Germinal center (tissue), 1 donor: ENCODE measurements around the gene COPS2.
A peak's percentile ranks its signal among the peaks of the same experiment; 100 is the strongest.

Source experiments
- DNase-seq: peaks from one replicate; pipeline ENCODE4 v3.0.0; 2012; ENCODE audit warnings: mixed read lengths, low spot score

COPS2 gene

DNA sequence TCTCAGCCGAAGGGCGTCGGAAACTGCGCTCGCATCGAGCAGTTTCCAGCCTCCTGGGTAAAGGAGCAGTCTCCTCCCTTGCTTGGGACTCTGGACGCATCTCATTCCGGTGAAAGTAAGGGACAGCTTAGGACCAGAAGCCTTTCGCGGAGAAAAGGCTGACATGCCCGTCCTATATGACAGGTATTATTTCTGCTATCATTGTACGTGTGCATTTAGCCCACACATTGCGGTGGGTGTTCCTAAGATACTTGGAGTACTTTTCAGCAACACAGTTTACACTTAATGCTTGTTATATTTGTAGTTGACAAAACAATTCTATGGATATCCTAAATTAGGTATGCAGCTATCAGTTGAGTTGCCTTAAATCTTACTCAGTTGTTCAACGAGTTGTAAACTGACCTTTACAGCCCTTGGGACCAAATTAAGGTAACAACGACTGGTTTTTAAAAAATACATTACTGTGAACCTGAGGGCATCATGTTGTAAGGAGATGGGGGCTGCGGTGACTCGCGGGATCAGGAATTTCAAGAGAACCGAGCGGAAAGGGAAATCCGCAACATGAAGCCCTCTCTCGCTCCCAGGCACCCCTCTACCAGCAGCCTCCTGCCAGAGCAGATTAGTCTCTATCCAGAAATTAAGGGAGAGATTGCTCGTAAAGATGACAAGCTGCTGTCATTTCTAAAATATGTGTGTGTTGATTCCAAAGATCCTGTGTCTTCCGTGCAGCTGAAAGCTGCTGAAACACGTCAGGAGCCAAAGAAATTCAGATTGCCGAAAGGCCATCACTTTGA, 632 bp upstream of the COPS2 start:
- no peak for DNase-seq

DNA sequence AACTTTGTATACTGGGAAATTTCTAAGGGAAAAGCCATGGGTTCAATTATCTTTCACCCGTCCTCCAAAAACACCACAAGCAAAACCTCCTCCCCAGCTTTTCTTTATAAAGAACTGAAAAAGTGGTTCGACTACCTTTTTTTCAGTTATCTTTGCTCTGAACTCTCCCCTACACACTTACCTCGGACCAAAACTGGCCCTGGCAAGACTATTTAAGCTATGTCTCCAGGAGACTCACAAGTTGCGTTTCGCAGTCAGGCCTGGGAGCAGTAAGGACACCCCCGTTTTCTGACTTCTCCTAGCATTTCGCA, 645 bp downstream of the COPS2 start:
- DNase-seq: no peak

DNA sequence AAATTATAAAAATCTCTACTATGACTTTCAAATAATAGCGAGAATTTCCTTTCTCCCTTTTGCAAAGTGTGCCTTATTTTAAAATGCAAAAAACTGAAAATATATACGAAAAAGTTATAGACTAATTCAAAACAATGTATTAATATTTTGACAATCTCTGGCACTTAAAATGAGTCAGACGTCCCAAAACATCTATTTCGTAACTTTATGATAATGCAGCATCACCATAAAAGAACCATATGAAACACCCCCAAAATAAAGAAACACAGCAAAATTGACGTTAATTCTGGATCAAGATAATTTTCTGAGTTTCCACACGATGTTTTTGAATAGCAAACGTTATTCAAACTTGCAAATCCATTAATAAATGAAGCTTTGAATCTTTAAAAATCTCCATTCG, 1.0 kb downstream of the COPS2 start:
- DNase-seq: no peak

DNA sequence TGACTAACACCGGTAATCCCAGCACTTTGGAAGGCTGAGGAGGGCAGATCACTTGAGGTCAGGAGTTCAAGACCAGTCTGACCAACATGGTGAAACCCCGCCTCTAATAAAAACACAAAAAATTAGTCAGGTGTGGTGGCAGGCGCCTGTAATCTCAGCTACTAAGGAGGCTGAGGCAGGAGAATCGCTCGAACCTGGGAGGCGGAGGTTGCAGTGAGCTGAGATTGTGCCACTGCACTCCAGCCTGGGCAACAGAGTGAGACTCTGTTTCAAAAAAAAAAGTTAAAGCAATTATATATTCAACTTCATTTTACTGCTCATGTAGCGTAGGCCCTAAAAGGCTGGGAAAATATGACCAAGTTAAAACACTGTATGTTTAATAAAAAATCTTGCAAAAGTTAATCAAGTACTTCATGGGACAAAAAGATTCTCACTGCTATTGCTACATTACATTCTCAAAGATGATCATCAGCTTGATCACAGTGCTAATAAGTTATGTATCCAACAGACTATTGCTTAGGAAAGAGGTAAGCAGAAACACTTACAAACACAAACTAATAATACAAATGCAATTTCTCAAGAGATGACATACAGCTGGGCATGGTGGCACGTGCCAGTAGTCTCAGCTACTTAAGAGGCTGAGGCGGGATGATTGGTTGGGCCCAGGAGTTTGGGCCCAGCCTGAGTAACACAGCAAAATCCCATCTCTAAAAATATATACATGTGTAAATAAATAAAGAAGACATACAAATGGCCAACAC, 2.7 kb downstream of the COPS2 start:
- DNase-seq: no peak

DNA sequence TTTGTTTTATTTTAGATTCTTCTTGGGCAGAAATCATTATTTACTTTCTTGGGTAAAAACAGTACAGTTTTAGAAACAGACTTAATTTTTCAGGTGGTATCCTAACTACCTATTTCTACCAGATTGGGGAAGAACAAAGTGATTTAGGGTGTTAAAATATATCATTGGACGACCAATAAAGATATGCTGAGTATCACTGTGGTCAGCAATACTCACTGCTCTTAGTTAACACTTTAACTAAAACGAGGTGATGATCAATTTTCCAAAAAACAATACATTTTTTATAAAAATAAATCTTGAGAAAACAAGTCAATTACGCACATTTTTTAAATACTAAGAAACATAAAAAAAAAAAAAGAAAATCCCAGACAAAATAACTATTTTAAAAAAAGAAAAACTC, 3.6 kb downstream of the COPS2 start:
- DNase-seq: no peak

DNA sequence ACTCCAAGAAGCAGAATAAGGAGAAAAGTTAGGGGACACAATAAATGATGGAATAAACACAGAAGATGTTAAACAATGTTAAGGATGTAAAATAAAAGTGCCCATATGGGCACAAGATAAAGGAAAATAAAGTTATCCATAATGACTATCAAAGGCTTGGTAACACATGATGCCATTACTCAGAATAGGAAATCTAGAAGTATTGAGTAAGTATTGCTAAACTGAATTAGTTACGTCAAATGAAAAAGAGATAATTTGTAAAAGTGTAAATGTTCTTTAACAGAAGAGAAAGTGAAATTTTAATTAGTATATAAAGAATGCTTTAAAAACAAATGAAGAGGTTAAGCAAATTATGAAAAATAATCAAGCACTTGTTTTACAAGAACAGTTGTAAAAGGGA, 6.7 kb downstream of the COPS2 start:
- no peak for DNase-seq

DNA sequence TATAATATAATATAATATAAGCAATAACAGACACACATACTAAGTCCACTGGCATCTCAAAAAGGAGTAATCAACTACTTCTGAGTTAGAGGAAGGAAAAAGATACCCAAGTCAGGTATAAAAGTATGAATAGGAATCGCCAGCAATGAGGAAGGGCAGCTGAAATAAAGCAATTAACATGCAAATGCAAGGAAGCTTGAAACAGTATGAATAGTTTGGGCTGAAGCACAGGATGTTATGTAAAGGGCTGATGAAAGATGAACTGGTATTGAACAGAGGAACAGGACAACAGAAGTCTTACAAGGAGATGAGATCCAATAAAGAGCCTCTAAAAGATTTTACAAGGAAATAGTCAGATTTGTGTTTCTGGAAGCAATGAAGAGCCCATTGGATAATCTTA, 7.1 kb downstream of the COPS2 start:
- DNase-seq: no peak

DNA sequence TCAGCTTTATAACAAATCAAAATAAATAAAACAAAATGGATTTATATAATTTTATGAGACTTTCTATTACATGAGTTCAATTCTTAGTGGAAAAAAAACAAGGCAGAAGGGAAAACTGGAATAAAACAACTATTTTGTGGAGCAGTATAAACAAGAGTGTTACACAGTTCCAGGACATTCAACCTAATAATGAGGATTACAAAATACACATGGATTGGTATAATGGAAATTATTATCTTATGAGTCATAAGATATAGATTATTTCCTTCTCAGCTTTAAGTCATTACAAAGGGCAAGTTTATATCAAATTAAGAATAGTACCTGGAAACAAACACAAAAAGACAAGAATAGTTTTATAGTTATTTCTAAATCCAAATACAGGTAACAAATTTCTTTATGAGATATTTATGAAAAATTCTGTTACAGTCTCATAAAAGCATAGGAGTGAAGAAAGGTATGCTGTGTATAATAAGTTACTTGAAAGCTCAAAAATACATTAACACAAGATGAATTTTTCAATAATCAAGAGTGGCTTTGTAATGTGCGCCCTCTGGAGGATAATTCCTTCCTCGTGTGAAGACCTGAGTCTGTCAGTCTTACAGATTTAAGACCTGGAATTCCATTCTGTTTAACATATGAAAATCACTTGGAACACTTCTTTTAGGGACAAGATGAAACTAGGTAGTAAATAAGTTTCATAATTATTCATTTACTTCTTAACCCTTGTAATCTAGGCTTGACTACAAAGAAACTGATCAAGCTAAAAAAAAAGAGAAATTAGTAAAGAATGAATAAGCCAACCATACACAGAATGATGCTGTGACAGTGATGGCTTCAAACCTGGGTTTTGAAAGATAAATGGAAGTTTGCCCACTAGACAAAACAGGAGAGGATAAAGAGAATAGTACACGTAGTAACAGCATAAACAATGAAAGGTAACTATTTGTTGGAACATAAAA, 9.5 kb downstream of the COPS2 start:
- peak; percentile 15 for DNase-seq

DNA sequence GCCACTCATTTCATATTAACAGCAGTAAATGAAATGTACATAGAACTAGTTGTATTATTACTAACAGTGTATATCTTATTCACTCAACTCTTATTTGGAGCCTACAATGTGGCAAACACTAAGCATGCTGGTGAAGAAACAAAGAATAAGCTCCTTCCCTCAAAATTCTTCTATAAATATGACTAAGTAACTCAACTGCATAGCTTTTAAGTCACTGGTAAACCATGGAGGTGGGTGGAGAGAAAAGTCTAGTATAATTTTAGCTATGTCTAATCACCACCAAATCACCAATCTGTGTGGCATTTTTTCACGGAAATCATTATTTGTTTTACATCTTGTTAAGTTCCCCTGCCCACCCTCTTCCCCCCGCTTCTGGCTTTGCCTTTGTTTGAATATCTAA, 17.5 kb downstream of the COPS2 start:
- no peak for DNase-seq

DNA sequence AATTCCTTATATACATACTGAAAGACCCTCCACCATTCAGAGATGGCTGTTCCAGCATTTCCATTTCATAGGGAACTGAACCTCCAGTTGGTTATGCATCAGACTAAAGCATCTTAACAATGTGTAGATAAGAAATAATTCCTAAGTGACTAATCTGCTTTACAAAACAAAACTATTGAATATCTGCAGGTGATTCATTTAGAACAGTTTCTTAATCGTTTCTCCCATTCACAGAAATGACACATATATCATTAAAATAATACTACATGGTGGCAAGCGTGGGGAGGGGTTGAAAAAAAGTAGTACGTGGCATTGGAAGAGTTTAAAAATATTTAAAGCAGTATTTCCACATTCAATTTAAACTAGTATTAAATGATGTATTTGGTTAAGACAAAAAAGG, 19.5 kb downstream of the COPS2 start:
- no peak for DNase-seq

DNA sequence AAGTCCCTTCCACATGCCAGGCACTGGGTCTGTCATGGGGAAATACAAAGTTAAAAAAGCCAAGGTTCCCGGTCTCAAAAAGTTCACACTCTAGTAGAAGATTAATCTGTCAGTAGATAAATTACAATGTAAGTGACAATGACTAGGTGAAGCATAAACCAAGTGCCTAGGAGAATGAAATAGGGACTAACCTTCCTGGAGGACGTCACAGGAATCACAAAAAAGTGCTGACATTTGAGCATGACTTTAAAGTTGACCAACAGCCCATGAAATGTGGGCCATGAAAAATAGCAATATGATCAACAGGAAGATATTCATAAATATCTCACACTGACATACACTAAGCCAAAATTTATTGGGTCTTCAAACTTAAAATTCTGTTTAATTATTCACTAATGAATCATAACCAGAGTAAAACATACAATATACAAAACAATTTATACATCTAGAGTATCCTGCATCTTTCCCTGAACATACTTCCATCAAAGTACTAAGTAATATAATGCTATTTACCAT, 20.0 kb downstream of the COPS2 start:
- no peak for DNase-seq

DNA sequence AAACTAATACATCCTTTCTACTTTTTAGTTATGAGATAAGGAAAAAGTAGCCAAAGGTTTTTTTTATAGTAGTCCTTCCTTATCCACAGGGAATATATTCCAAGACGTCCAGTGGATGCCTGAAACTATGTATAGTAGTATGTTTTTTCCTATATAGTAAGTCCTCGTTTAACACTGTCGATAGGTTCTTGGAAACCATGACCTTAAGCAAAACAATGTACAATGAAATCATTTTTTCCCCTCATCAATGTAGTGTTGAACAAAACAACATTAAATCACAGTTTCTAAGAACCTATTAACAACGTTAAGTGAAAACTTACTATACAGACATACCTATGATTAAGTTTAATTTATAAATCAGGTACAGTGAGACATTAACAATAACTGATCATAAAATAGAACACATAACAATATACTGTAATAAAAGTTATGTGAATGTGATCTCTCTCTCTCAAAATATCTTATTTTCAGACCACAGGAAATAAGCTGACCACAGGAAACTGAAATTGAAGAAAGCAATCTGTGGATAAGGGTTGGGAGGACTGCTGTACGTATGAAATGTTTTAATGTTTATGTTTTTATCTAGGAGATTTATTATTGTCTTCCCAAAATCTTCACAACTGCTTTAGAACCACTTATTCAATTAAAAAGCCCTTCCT, 20.6 kb downstream of the COPS2 start:
- DNase-seq: no peak

DNA sequence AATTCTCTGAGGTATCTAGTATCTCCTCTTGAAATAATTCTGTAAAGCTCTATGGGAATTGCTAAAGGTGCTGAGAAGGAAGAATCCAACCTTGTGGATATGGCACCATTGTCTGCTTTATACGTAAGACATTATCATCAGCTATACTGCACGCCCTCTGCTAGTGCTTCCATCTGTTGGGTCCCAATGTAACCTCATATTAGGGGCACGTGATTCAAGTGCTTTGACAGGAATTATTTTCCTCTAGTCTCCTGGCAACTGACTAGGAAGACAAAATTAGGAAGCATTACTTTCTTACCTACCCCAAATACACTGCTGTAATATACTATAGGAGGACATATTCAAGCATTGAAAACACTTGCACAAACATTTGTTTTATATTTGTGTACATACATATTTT, 24.0 kb downstream of the COPS2 start:
- no peak for DNase-seq

DNA sequence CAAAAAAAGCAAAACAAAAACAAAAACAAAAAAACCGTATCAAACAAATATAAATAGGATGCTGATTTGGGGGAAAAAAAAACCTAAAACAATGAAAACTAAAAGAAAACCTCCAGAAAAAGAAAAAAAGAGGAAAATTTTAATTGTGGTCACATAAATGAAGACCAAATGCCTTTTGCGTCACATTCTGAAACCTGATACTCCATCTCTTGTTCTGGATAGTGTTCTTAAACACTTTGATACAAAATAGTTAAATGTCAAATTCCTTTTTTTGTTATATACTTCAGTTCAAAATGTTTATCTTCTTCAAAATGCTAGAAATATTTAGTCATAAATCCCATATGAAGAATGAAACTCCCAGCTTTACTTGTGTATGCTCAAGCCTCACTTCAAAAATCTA, 31.0 kb downstream of the COPS2 start:
- DNase-seq: no peak

DNA sequence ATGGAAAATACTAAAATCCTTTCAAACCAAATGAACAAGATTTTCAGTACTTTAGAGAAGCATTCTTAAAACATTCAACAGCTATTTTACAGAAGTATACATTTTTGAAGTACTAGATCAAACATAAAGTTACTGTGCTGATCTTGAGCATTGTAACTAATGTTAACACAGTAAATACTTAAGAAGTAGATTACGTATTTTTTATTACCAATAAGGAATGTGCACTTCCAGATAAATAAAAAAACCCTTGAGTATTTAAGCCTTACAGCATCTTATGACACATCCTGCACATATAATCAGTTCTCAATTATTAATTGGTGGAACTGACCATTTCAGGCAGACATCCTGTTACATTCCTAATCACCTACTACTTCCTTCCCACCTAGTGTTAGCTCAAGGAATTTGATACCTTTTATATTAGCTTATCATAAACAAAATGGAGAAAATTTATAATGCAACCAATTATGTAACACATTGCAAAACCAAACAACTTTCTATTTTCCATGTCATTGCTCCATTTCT, 32.8 kb downstream of the COPS2 start:
- no peak for DNase-seq

DNA sequence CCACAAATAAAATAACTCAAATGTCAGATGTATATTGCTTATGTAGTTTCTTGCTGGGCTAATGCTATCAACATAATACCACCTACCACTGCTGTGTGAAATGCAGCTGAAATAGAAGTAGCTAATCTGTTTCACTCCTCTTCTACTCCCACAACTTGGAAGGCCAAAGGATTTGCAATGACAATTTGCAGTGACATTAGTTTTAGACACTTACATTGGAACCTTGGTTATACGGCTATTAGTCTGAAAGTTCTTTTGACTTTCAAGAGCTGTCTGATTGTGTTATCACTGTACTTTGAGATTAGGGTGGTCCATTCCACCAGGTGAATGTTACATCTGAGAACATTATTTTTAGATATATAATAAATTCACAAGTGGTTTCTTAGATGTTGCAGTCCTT, 33.5 kb downstream of the COPS2 start:
- DNase-seq: no peak

DNA sequence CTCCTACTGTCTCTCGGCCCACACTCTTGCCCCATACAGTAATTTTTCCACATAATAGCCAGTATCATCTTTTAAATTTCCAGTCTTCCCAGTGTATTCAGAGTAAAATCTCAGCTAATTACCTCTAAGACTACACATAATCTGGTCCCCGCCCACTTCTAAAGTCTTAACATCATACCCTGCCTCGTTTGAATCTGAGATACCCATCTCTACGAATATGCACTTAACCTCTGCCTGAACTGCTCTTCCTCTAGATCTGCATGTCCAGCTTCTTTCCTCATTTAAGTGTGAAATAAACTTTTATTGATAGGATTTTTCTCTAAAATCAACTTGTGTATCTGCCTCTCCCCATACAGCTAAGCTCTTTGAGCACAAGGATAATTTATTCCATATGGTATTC, 34.6 kb downstream of the COPS2 start:
- no peak for DNase-seq

DNA sequence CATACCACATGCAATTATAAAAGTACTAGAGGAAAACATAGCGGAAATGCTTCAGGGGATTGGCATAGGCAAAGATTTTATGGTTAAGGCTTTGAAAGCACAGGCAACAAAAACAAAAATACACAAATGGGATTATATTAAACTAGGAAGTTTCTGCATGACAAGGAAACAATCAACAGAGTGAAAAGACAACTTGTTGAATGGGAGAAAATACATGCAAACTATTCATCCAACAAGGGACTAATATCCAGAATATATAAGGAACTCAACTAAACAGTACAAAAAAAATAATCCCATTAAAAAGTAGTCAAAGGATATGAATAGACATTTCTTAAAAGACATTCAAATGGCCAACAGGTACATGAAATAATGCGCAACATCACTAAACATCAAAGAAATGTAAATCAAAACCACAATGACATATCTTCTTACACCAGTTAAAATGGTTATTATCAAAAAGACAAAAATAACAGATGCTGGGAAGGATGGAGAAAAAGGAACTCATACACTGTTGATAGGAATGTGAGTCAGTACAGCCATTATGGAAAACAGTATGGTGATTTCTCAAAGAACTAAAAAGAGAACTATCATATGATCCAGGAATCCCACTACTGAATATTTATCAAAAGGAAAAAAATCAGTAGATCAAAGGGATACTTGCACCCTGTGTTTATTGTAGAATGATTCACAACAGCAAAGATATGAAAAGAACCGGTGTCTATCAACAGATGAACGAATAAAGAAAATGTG, 39.1 kb downstream of the COPS2 start:
- no peak for DNase-seq

DNA sequence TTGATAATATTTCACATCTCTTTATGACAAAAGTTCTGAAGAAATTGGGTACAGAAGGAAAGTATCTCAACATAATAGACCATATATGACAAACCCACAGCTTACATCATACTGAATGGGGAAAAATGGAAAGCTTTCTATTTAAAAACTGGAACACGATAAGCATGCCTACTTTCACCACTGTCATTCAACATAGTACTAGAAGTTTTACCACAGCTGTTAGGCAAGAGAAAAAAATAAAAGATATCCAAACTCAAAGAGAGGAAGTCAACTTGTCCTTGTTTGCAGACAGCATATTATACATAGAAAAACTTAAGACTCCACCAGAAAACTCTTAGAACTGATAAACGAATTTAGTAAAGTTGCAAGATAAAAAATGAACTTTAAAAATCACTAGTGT, 40.3 kb downstream of the COPS2 start:
- DNase-seq: no peak

DNA sequence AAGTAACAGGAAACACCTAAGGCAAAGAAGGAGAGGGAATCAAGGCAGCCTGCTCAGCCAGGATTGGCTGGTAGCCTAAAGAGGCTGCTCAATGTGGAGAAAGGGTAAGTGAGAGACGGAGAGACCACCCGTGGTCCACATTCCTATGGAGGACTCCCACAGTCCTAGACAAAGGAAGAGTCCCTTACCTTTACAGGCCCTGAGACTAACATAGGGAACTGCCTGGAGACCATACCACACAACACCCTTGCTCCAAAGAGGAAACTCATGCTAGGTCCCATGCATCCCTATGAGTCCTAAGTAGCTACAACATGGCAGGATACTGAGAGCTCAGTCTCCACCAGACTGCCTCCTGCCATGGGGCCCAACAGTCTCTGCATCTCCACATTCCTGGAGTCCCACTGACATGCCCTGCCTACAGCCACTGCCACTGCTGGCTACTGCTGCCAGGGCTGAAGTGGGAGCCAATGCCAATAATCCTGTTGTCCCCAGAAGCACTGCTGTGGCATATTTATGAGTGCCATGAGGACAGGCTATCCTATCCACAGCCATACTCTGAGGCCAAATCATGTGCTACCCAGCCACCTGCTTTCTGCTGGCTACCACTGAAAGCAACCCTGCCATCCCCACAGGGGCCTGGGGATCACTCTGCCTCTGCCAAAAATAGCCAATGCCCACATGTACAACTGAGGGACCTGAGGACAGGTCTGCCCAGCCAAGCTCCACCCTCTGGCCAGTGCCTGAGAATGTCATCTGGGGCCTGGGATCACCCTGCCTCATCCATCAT, 45.0 kb downstream of the COPS2 start:
- DNase-seq: no peak
